ENCODE measurements around the gene PPP2R2C.

The PPP2R2C gene

GRCh38 chr4:6495736-6496135 is 23.3 kb upstream of the PPP2R2C start:
- Histone ChIP-seq H3K4me2 (ENCODE audit: low read depth, low read length, poor library complexity, severe bottlenecking) (no peak overlapping the region), H3K79me2 (ENCODE audit: insufficient read depth, low read length) (no peaks in the 10 kb centered on the region), H3F3A (ENCODE audit: low read depth) (no peaks in the 10 kb centered on the region), H3K27me3 (ENCODE audit: insufficient read depth, low read length, poor library complexity, severe bottlenecking) (no peaks in the 10 kb centered on the region), H3K9me2 (replicated peaks; ENCODE audit: low read depth, low read length) (no peaks in the 10 kb centered on the region), H3K9ac (ENCODE audit: low read depth, low read length, poor library complexity, severe bottlenecking) (no peak overlapping the region), H3K4me3 (ENCODE audit: low read length, poor library complexity, severe bottlenecking) (no peak overlapping the region), H4K20me1 (ENCODE audit: insufficient read depth, low read length, poor library complexity, severe bottlenecking) (no peaks in the 10 kb centered on the region), H3K4me1 (ENCODE audit: insufficient read depth, low read length, poor library complexity, severe bottlenecking) (no peaks in the 10 kb centered on the region), H2AFZ (ENCODE audit: low read length) (no peak overlapping the region), H3K9me3 (ENCODE audit: insufficient read depth, low read depth, low read length) (peaks cover 7% of the 10 kb centered on the region; the same call in 1 of the 2 replicates), H3K36me3 (ENCODE audit: insufficient read depth, low read length) (no peaks in the 10 kb centered on the region)
- TF ChIP-seq EZH2phosphoT487 (IDR thresholded peaks at IDR 0.05; ENCODE audit: borderline replicate concordance) (no peak), CTCF (conservative IDR thresholded peaks at IDR 0.05; ENCODE audit: low read length) (no peak)

- H3K9ac ChIP-seq (ENCODE audit: low read depth, low read length, poor library complexity, severe bottlenecking): no peak overlapping the region
- no peak overlapping the region for H3K4me2 ChIP-seq (ENCODE audit: low read depth, low read length, poor library complexity, severe bottlenecking)
- peaks cover 7% of the 10 kb centered on the region; the same call in 1 of the 2 replicates for H3K9me3 ChIP-seq (ENCODE audit: insufficient read depth, low read depth, low read length)
- H3K4me3 ChIP-seq (ENCODE audit: low read length, poor library complexity, severe bottlenecking): no peak overlapping the region
- no peaks in the 10 kb centered on the region for H3K36me3 ChIP-seq (ENCODE audit: insufficient read depth, low read length)
- no peaks in the 10 kb centered on the region for H3K79me2 ChIP-seq (ENCODE audit: insufficient read depth, low read length)
- no peaks in the 10 kb centered on the region for H3K9me2 ChIP-seq (replicated peaks; ENCODE audit: low read depth, low read length)
- H4K20me1 ChIP-seq (ENCODE audit: insufficient read depth, low read length, poor library complexity, severe bottlenecking): no peaks in the 10 kb centered on the region
- no peaks in the 10 kb centered on the region for H3K27me3 ChIP-seq (ENCODE audit: insufficient read depth, low read length, poor library complexity, severe bottlenecking)
- H3K4me1 ChIP-seq (ENCODE audit: insufficient read depth, low read length, poor library complexity, severe bottlenecking): no peaks in the 10 kb centered on the region
- H2AFZ ChIP-seq (ENCODE audit: low read length): no peak overlapping the region
- no peaks in the 10 kb centered on the region for H3F3A ChIP-seq (ENCODE audit: low read depth)
- TF ChIP-seq CTCF (conservative IDR thresholded peaks at IDR 0.05; ENCODE audit: low read length) (no peak), EZH2phosphoT487 (IDR thresholded peaks at IDR 0.05; ENCODE audit: borderline replicate concordance) (no peak)
These were observed 22.8 kb upstream of the PPP2R2C start for GRCh38 chr4:6495296-6495590.

- H3K4me3 ChIP-seq (ENCODE audit: low read length, poor library complexity, severe bottlenecking): no peak overlapping the region
- peaks cover 7% of the 10 kb centered on the region; the same call in 1 of the 2 replicates for H3K9me3 ChIP-seq (ENCODE audit: insufficient read depth, low read depth, low read length)
- H3K9ac ChIP-seq (ENCODE audit: low read depth, low read length, poor library complexity, severe bottlenecking): no peak overlapping the region
- no peaks in the 10 kb centered on the region for H3K79me2 ChIP-seq (ENCODE audit: insufficient read depth, low read length)
- H3K4me2 ChIP-seq (ENCODE audit: low read depth, low read length, poor library complexity, severe bottlenecking): no peak overlapping the region
- no peaks in the 10 kb centered on the region for H3F3A ChIP-seq (ENCODE audit: low read depth)
- H3K4me1 ChIP-seq (ENCODE audit: insufficient read depth, low read length, poor library complexity, severe bottlenecking): no peaks in the 10 kb centered on the region
- TF ChIP-seq EZH2phosphoT487 (IDR thresholded peaks at IDR 0.05; ENCODE audit: borderline replicate concordance) (no peak), CTCF (conservative IDR thresholded peaks at IDR 0.05; ENCODE audit: low read length) (no peak)
- H3K9me2 ChIP-seq (replicated peaks; ENCODE audit: low read depth, low read length): no peaks in the 10 kb centered on the region
- no peaks in the 10 kb centered on the region for H4K20me1 ChIP-seq (ENCODE audit: insufficient read depth, low read length, poor library complexity, severe bottlenecking)
- no peaks in the 10 kb centered on the region for H3K27me3 ChIP-seq (ENCODE audit: insufficient read depth, low read length, poor library complexity, severe bottlenecking)
- no peaks in the 10 kb centered on the region for H3K36me3 ChIP-seq (ENCODE audit: insufficient read depth, low read length)
- H2AFZ ChIP-seq (ENCODE audit: low read length): no peak overlapping the region
These were observed 22.2 kb upstream of the PPP2R2C start for GRCh38 chr4:6494431-6495295.
